Glutamatergic neuron (in vitro differentiated cells): Measurements from ENCODE around the gene HOTAIR. TPM values are rescaled to one million over a fixed set of nuclear protein-coding genes. Genes with fewer than 3 reads are reported as not detected.
A peak's percentile ranks its signal among the peaks of the same experiment; 100 is the strongest.

Source experiments
- DNase-seq: peaks from one replicate; pipeline ENCODE4 v3.0.0; 2022
- H3K27ac Mint-ChIP-seq: one replicate; pipeline ENCODE4 v1.8.0; 2020; ENCODE audit warnings: mild to moderate bottlenecking, mixed read lengths, inconsistent platforms; ENCODE audit not compliant: unreplicated experiment
- H3K27me3 Mint-ChIP-seq: one replicate; pipeline ENCODE4 v1.8.0; 2020; ENCODE audit warnings: mild to moderate bottlenecking, moderate library complexity, mixed read lengths, inconsistent platforms; ENCODE audit not compliant: unreplicated experiment
- H3K36me3 Mint-ChIP-seq: one replicate; pipeline ENCODE4 v1.8.0; 2020; ENCODE audit warnings: mild to moderate bottlenecking, mixed read lengths, inconsistent platforms; ENCODE audit not compliant: unreplicated experiment
- H3K4me1 Mint-ChIP-seq: one replicate; pipeline ENCODE4 v1.8.0; 2020; ENCODE audit warnings: mild to moderate bottlenecking, low read depth, mixed read lengths, inconsistent platforms; ENCODE audit not compliant: unreplicated experiment
- H3K4me3 Mint-ChIP-seq: one replicate; pipeline ENCODE4 v1.8.0; 2020; ENCODE audit warnings: mild to moderate bottlenecking, mixed read lengths, inconsistent platforms; ENCODE audit not compliant: unreplicated experiment
- H3K9me3 Mint-ChIP-seq: one replicate; pipeline ENCODE4 v1.8.0; 2020; ENCODE audit warnings: mild to moderate bottlenecking, moderate library complexity, mixed read lengths, inconsistent platforms; ENCODE audit not compliant: unreplicated experiment
- CTCF ChIP-seq: fragments of 200-600 bp; sonication (generic); IDR thresholded peaks from one replicate; pipeline ENCODE4 v1.5.0; 2021; ENCODE audit not compliant: partially characterized antibody, unreplicated experiment
- total RNA-seq: library from RNA; stranded (reverse); fragmentation: NEBNext Ultra II Directional; extraction: Animal tissue kit (Norgen Biotek cat#: 25700); gene quantifications from one replicate; pipeline ENCODE4 v1.2.1, GENCODE V29; 2021; ENCODE audit not compliant: unreplicated experiment

The HOTAIR gene
- total RNA-seq, 1 donor from 2014 or later = not detected

DNA sequence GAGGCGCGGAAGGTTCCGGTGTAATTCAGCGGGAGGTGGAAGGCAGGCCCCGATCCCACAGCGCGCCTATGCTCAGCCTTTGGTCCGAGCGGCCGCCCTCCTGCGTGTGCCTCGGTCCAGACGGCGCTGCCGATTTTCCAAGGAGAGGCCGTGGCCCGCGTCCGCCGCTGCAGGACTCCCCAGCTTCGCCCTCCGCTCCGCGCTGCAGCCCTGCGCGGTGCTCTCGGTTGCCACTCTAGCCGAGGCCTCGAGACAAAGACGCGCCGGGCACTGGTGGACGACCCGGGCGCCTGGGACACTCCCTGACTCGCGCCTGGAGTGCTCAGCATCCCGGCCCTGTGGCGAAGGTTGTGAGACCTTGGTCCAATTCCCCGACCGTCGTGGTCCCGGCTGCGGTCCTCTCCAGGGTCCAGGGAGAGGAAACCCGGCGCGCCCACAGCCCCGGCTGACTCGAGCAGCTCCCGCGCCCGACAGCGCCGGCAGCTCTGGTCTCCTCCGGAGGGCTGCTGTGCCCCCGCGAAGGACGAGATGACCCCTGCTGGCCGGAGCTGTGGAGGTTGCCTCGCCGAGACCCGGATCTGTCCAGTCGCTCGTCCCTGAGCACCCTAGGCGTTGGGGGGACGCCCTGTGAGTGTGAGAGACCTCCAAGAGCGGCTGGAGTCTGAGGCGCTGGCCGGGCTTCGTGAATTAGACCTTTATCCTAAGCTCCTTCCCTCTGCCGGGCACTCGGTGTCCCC is 13.6 kb downstream of the HOTAIR start:
- H3K4me1 Mint-ChIP-seq = no peaks in the 10 kb centered on the region
- H3K27ac Mint-ChIP-seq = no peak overlapping the region
- peaks cover 47% of the 10 kb centered on the region for H3K27me3 Mint-ChIP-seq
- peaks cover 3% of the 10 kb centered on the region for H3K9me3 Mint-ChIP-seq
- H3K36me3 Mint-ChIP-seq = peaks cover 4% of the 10 kb centered on the region
- peak; percentile 79 for DNase-seq
- no peak overlapping the region for H3K4me3 Mint-ChIP-seq
- TF ChIP-seq CTCF = peak; percentile 30

DNA sequence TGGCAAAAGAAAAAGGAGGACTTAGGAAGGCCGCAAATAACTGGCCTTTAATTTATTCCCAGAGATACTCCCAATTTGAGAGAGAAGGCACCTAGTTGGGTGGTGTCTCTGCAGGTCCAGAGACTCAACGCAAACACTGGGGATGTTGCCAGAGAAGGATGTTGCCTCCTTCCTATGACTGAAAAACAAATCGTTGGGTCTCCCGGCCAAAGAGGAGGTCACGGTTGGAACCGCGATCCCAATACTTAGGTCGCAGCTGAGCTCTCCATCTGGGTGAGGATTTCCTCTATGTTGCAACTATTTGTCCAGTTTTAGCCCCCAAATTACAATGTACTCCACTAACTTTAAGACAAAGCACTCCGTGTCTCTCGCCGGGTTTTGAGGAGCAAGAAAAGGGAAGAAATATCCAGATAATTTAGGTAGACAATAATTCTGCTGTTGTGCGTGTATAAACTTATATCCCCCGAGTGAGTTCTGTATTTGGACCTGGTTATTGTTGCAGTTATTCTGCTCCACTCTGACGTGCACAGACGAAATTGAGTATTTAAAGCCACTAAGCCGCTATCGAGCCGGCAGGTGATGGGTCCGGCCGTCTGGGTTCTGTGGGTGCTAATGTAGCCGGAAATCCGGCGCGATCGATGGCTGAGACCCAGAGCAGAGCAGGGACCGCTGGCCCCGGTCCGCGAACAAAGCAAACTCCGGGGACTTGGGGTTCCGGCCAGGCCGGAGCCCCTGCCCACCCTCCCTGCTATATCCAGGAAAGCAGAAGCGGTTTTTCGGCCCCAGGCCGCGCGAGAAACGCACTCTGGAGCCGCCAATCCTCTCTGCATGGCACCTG is 14.3 kb downstream of the HOTAIR start:
- Mint-ChIP-seq H3K4me3 (no peak overlapping the region), H3K4me1 (no peaks in the 10 kb centered on the region), H3K36me3 (peaks cover 4% of the 10 kb centered on the region), H3K27me3 (peaks cover 47% of the 10 kb centered on the region), H3K27ac (no peak overlapping the region), H3K9me3 (peaks cover 3% of the 10 kb centered on the region)
- TF ChIP-seq CTCF = no peak
- DNase-seq = no peak

GRCh38 chr12:53959314-53959713 is 15.4 kb downstream of the HOTAIR start:
- H3K9me3 Mint-ChIP-seq = peaks cover 3% of the 10 kb centered on the region
- H3K27me3 Mint-ChIP-seq = peaks cover 43% of the 10 kb centered on the region
- H3K27ac Mint-ChIP-seq = no peak overlapping the region
- no peak overlapping the region for H3K4me3 Mint-ChIP-seq
- DNase-seq = no peak
- no peaks in the 10 kb centered on the region for H3K4me1 Mint-ChIP-seq
- no peak for TF ChIP-seq CTCF
- peaks cover 4% of the 10 kb centered on the region for H3K36me3 Mint-ChIP-seq

GRCh38 chr12:53958128-53958527 is 16.6 kb downstream of the HOTAIR start:
- Mint-ChIP-seq H3K4me3 (no peak overlapping the region), H3K36me3 (peaks cover 4% of the 10 kb centered on the region), H3K9me3 (peaks cover 3% of the 10 kb centered on the region), H3K27me3 (peaks cover 48% of the 10 kb centered on the region), H3K4me1 (no peaks in the 10 kb centered on the region), H3K27ac (no peak overlapping the region)
- TF ChIP-seq CTCF = no peak
- DNase-seq = no peak
